NB4 (cell line): ENCODE measurements around the gene DPP4.

Experiments used
- DNase-seq: peaks from one replicate; pipeline ENCODE4 v3.0.0; 2010; ENCODE audit warnings: low read depth
- H3K4me3 ChIP-seq: one replicate; pipeline ENCODE4 v1.5.1; 2011; ENCODE audit warnings: mild to moderate bottlenecking, low read depth, low read length, moderate library complexity
- CTCF ChIP-seq: IDR thresholded peaks from one replicate; pipeline ENCODE4 v1.5.1; 2012; ENCODE audit warnings: low read depth, low read length
- MYC ChIP-seq: IDR thresholded peaks from 2 replicates; pipeline ENCODE4 v1.6.1; 2011; ENCODE audit warnings: low read depth, low read length
- POLR2A ChIP-seq: IDR thresholded peaks from 2 replicates; pipeline ENCODE4 v1.6.1; 2011; ENCODE audit warnings: mild to moderate bottlenecking; ENCODE audit not compliant: insufficient read length; ENCODE audit errors: extremely low read depth
- TF ChIP-seq, protein P1 (sequence below): IDR thresholded peaks from 2 replicates; pipeline ENCODE4 v1.6.1; 2011; ENCODE audit warnings: low read depth, low read length

DPP4 gene

DNA sequence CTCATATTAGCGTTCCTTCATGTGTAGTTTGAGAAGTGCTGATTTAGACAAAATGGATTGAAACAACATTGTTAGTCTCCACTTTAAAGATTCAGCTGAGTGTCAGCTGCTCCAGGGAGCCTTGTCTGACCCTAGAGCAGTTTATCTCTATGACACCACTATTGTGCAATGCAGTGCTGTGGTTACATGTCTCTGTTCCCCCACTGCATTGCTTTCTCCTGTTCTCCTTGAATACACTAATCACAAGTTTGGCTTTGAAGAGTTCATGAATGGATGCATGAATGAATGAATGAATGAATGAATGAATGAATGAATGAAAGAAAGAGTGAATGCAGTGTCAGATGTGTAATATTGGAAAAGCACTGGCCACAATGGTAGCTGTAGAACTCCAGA is 39.8 kb upstream of the DPP4 start:
- DNase-seq: peak; percentile 89
- H3K4me3 ChIP-seq: no peak overlapping the region
- TF ChIP-seq, protein P1, sequence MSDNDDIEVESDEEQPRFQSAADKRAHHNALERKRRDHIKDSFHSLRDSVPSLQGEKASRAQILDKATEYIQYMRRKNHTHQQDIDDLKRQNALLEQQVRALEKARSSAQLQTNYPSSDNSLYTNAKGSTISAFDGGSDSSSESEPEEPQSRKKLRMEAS: peak; percentile 46; the same call in 1 of the 2 replicates
- no peak for TF ChIP-seq CTCF
- peak; percentile 57; the same call in 1 of the 2 replicates for TF ChIP-seq MYC

GRCh38 chr2:162113088-162113775 is 39.2 kb upstream of the DPP4 start:
- TF ChIP-seq CTCF (no peak), MYC (no peak), POLR2A (no peak)
- TF ChIP-seq, protein P1: no peak

DNA sequence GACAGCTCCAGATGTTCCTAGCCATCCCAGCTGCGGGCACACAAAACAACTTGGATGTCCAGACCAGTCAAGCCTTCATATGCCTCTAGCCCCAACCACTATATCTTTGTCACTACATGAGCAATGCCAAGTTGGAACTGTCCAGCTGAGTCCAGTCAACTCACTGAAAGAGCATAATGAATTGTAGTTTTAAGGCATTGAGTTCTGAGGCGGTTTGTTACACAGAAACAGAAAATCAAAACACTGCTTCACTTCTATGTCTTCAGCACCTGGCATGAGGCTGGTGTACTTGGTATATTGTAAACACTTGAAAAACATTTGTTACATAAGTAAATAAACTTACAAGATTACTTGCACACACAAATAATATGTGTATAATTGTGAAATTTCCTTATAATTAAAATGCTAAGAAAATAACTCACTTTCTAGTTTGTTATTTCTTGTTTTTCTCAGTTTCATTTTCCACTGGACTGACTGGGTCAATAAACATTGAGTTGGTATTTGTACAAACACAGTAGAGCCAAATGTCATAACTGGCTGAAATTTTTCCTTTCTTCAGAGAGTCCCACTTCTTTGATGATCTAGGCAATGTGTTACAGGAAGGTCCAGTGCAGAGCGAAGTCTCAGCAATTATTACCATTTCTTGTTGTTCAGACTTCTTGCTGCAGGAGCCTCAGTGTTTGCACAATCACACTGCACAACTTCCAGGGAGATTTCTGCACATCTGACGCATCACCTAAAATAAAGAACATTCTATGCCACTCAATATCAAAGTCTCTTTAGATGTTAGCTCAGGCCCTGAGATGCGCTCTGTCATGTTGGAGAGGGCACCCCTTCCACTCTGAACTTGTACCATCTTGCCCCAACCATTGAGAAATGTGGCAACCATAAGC is 38.2 kb upstream of the DPP4 start:
- peak; percentile 11 for DNase-seq
- no peak overlapping the region for H3K4me3 ChIP-seq
- TF ChIP-seq CTCF (no peak), MYC (no peak), POLR2A (no peak)
- TF ChIP-seq, protein P1: no peak

More at GRCh38 chr2:162113088-162113775, 39.2 kb upstream of the DPP4 start:
- no peak overlapping the region for H3K4me3 ChIP-seq
- DNase-seq: no peak

GRCh38 chr2:162107361-162107901 is 33.4 kb upstream of the DPP4 start:
- TF ChIP-seq MYC (no peak), CTCF (no peak), POLR2A (no peak)
- TF ChIP-seq, protein P1: no peak
- DNase-seq: no peak
- no peak overlapping the region for H3K4me3 ChIP-seq

DNA sequence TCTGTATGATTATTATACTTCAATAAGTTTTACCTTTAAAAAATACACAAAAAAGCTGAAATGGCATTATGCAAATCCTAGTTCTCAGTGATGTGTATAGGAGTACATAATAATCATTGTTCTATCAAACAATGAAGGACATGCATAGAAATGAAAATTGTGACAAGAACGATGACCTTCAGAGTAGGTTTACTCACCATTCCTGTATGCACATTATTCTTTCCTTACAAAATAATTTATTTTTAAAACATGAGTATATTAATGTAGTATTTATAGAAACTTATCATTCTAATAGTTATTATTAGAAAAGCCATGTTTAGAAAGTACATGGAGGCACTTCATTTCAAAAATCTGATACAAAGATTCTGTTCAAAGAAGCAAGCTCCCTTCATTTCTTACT is 32.7 kb upstream of the DPP4 start:
- TF ChIP-seq, protein P1: no peak
- no peak for DNase-seq
- no peak overlapping the region for H3K4me3 ChIP-seq

DNA sequence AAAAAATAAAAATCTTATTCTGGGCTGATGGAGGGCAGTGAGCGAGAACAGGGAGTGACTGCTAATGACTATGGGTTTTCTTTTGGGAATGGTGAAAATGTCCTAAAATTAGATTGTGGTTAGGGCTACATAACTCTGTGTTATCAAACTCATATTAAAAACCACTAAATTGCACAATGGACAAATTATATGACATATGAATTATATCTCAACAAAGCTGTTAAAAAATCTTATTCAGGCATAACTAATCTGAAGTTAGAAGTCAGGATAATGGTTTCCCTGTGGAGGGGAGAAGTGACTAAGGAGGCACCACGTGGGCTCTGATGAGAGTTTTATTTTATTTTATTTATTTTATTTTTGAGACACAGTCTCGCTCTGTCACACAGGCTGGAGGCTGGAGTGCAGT is 32.1 kb upstream of the DPP4 start:
- TF ChIP-seq MYC: no peak
- TF ChIP-seq CTCF: no peak
- TF ChIP-seq, protein P1: no peak
- TF ChIP-seq POLR2A: no peak
- no peak for DNase-seq
- no peak overlapping the region for H3K4me3 ChIP-seq
